AG09309 (cell line): ENCODE measurements around the gene IRAG1.

Source experiments
- DNase-seq: peaks from one replicate; pipeline ENCODE4 v3.0.0-alpha.2; 2010; ENCODE audit warnings: low read depth
- H3K4me3 ChIP-seq: 2 replicates; pipeline ENCODE4 v1.5.1; 2011; ENCODE audit warnings: mild to moderate bottlenecking, low read depth, low read length, moderate library complexity; ENCODE audit not compliant: control insufficient read depth
- CTCF ChIP-seq: IDR thresholded peaks from 2 replicates; pipeline ENCODE4 v1.5.1; 2011; ENCODE audit warnings: mild to moderate bottlenecking, low read depth, low read length, inconsistent platforms; ENCODE audit not compliant: insufficient read depth, control insufficient read depth; ENCODE audit errors: missing control alignments

Gene IRAG1

GRCh38 chr11:10650630-10651029, 42.9 kb downstream of the IRAG1 start:
- TF ChIP-seq CTCF = no peak
- no peak for DNase-seq
- no peak overlapping the region for H3K4me3 ChIP-seq

GRCh38 chr11:10650166-10650565, 43.4 kb downstream of the IRAG1 start:
- H3K4me3 ChIP-seq = no peak overlapping the region
- no peak for TF ChIP-seq CTCF
- no peak for DNase-seq

- TF ChIP-seq CTCF = no peak
- no peak for DNase-seq
- H3K4me3 ChIP-seq = no peak overlapping the region
These were observed 44.7 kb downstream of the IRAG1 start for GRCh38 chr11:10648871-10649270.

GRCh38 chr11:10646681-10647355, 46.7 kb downstream of the IRAG1 start:
- no peak overlapping the region for H3K4me3 ChIP-seq
- no peak for TF ChIP-seq CTCF
- no peak for DNase-seq

- TF ChIP-seq CTCF = no peak
- DNase-seq = no peak
- H3K4me3 ChIP-seq = no peak overlapping the region
These were observed 47.5 kb downstream of the IRAG1 start for GRCh38 chr11:10646005-10646404.

GRCh38 chr11:10645212-10645795, 48.3 kb downstream of the IRAG1 start:
- no peak overlapping the region for H3K4me3 ChIP-seq
- no peak for TF ChIP-seq CTCF
- DNase-seq = no peak
